CD4-positive, alpha-beta T cell treated with Interleukin-1 beta for 1 hour (primary cell): ENCODE measurements around the gene PLXNB1.

Source experiments
- DNase-seq, 2 donors: peaks; one replicate each; pipeline ENCODE4 v3.0.0-alpha.2; 2020 to 2022

The PLXNB1 gene

GRCh38 chr3:48431224-48432029 is 1.5 kb upstream of the PLXNB1 start:
- DNase-seq: no peak

- no peak for DNase-seq
Measured at GRCh38 chr3:48430708-48431101, 819 bp upstream of the PLXNB1 start.

- DNase-seq: peak; percentile 69 to 71
Measured at GRCh38 chr3:48429317-48429959, 448 bp downstream of the PLXNB1 start.

GRCh38 chr3:48428572-48429316 is 1.1 kb downstream of the PLXNB1 start:
- DNase-seq: no peak

GRCh38 chr3:48428088-48428571 is 1.8 kb downstream of the PLXNB1 start:
- DNase-seq: no peak

- DNase-seq: no peak
Measured at GRCh38 chr3:48427630-48427962, 2.3 kb downstream of the PLXNB1 start.

GRCh38 chr3:48426944-48427629 is 2.8 kb downstream of the PLXNB1 start:
- no peak for DNase-seq

- no peak for DNase-seq
Measured at GRCh38 chr3:48426401-48426909, 3.4 kb downstream of the PLXNB1 start.

GRCh38 chr3:48425281-48425812 is 4.5 kb downstream of the PLXNB1 start:
- no peak for DNase-seq

GRCh38 chr3:48423883-48424695 is 5.8 kb downstream of the PLXNB1 start:
- DNase-seq: no peak

GRCh38 chr3:48423241-48423882 is 6.5 kb downstream of the PLXNB1 start:
- DNase-seq: no peak

GRCh38 chr3:48422681-48423080 is 7.2 kb downstream of the PLXNB1 start:
- no peak for DNase-seq

- DNase-seq: no peak
Measured at GRCh38 chr3:48422272-48422671, 7.6 kb downstream of the PLXNB1 start.

GRCh38 chr3:48420561-48420960 is 9.3 kb downstream of the PLXNB1 start:
- no peak for DNase-seq

GRCh38 chr3:48419597-48419996 is 10.3 kb downstream of the PLXNB1 start:
- DNase-seq: no peak

- no peak for DNase-seq
Measured at GRCh38 chr3:48419149-48419548, 10.7 kb downstream of the PLXNB1 start.

GRCh38 chr3:48418651-48419050 is 11.2 kb downstream of the PLXNB1 start:
- DNase-seq: no peak

GRCh38 chr3:48418140-48418539 is 11.7 kb downstream of the PLXNB1 start:
- DNase-seq: no peak

- DNase-seq: no peak
Measured at GRCh38 chr3:48417529-48418108, 12.3 kb downstream of the PLXNB1 start.

GRCh38 chr3:48416546-48416945 is 13.3 kb downstream of the PLXNB1 start:
- no peak for DNase-seq

GRCh38 chr3:48416091-48416505 is 13.8 kb downstream of the PLXNB1 start:
- no peak for DNase-seq
